GM19023 (cell line): ENCODE results near the gene RTKN.

Experiments used
- ATAC-seq: cut with Tn5 transposase; IDR thresholded peaks from one replicate; pipeline ENCODE4 v1.9.1; 2021; ENCODE audit warnings: mild to moderate bottlenecking, moderate library complexity; ENCODE audit not compliant: unreplicated experiment

RTKN gene

DNA sequence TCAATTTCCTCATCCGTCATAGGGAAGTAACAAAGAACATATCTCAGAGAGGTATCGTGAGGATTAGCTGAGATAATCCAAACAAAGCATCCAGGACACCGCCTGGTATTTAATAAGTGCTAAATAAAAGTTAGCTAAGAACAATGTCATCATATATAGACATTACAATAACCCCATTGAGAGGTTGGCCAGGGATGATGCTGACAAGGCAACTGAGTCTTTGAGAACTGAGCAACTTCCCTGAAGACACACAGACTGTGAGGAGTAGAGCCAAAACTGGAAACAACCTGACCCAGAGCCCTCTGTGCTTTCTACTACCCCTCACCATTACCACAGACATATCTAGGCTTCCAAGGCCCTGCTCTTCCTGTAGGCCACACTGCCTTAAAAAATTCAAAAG, 60.0 kb downstream of the RTKN start:
- no peak for ATAC-seq

DNA sequence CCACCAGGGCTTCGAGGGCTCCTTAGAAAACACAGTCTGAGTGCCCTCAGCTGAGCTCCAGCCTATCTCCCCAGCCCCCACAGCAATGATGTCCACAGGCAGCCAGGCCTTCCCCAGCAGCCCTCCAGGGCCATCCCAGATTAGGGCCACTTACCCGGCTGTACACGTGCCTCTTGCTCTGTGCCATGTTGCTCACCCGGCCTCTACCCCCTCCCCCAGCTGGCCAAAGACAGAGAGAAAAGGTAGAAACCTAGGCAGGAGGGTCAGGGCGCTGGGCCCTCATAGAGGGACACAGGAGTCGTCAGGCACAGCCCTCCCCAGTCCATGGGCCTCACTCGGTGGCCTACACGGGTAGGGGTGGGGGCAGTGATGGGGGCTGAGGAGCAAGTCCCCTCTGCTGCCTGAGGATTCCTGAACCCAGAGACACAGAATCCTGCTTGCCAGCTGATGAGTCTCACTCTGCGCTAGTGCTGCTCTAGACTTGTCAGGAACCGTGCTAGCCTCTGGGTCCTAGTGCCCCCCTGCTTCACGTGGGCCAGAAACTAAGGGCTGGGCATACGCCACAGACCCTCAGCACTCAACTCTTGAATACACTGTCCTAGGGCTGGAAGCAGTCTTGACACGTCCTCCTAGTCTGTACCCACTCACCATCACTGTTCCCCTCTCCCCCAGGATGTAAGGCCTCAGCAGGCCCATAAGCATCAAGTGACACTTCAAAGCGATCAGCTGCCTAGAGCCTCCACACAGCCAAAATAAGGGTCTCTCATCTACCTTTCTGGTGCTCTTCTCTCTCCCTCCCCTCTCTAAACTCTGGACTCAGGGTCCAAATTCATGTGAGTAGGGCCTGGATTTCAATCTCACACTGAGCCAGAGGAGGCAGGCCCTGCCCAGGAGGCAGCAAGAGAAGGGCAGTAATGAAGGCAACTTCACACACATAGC, 61.6 kb downstream of the RTKN start, which contains the start of gene DCTN1:
TSS of gene DCTN1 (minus strand) at position 461 of the 939 bp plus-strand sequence. CDS start at position 187, 274 bp downstream.
- ATAC-seq = no peak

- no peak for ATAC-seq
These were observed 63.7 kb downstream of the RTKN start for GRCh38 chr2:74378007-74378406.

GRCh38 chr2:74375838-74376237, 65.9 kb downstream of the RTKN start:
- no peak for ATAC-seq
